ENCODE data around the gene MFSD12.

MFSD12 gene

GRCh38 chr19:3535981-3536380 is 21.4 kb downstream of the MFSD12 start:
- Histone ChIP-seq H3K9me3 (ENCODE audit: control insufficient read depth, insufficient read depth, low read length) (no peaks in the 10 kb centered on the region), H3K27ac (ENCODE audit: low read depth, low read length) (no peak overlapping the region), H3K4me1 (ENCODE audit: control insufficient read depth, low read length) (no peaks in the 10 kb centered on the region), H3K79me2 (ENCODE audit: control insufficient read depth, low read length) (no peaks in the 10 kb centered on the region), H3K27me3 (ENCODE audit: control insufficient read depth, low read length) (no peaks in the 10 kb centered on the region), H3K4me2 (ENCODE audit: low read length) (no peak overlapping the region), H3K36me3 (ENCODE audit: control insufficient read depth, low read length) (peaks cover 53% of the 10 kb centered on the region), H3K9me2 (replicated peaks; ENCODE audit: control insufficient read depth, low read length) (no peaks in the 10 kb centered on the region), H3K4me3 (ENCODE audit: low read length) (no peak overlapping the region), H4K20me1 (ENCODE audit: control insufficient read depth, insufficient read depth, low read depth, low read length) (no peaks in the 10 kb centered on the region), H3F3A (ENCODE audit: control insufficient read depth, insufficient read depth) (no peaks in the 10 kb centered on the region)
- TF ChIP-seq EZH2phosphoT487 (IDR thresholded peaks at IDR 0.05; ENCODE audit: borderline replicate concordance, low read length) (no peak), CTCF (IDR thresholded peaks at IDR 0.05; ENCODE audit: low read depth, low read length, poor library complexity, severe bottlenecking) (no peak)

GRCh38 chr19:3535563-3535965 is 21.8 kb downstream of the MFSD12 start:
- no peaks in the 10 kb centered on the region for H3K79me2 ChIP-seq (ENCODE audit: control insufficient read depth, low read length)
- peaks cover 53% of the 10 kb centered on the region for H3K36me3 ChIP-seq (ENCODE audit: control insufficient read depth, low read length)
- H3F3A ChIP-seq (ENCODE audit: control insufficient read depth, insufficient read depth), result no peaks in the 10 kb centered on the region
- TF ChIP-seq EZH2phosphoT487 (IDR thresholded peaks at IDR 0.05; ENCODE audit: borderline replicate concordance, low read length) (no peak), CTCF (IDR thresholded peaks at IDR 0.05; ENCODE audit: low read depth, low read length, poor library complexity, severe bottlenecking) (no peak)
- no peaks in the 10 kb centered on the region for H4K20me1 ChIP-seq (ENCODE audit: control insufficient read depth, insufficient read depth, low read depth, low read length)
- no peaks in the 10 kb centered on the region for H3K9me2 ChIP-seq (replicated peaks; ENCODE audit: control insufficient read depth, low read length)
- no peaks in the 10 kb centered on the region for H3K9me3 ChIP-seq (ENCODE audit: control insufficient read depth, insufficient read depth, low read length)
- no peaks in the 10 kb centered on the region for H3K27me3 ChIP-seq (ENCODE audit: control insufficient read depth, low read length)
- no peak overlapping the region for H3K4me2 ChIP-seq (ENCODE audit: low read length)
- no peak overlapping the region for H3K4me3 ChIP-seq (ENCODE audit: low read length)
- H3K4me1 ChIP-seq (ENCODE audit: control insufficient read depth, low read length), result no peaks in the 10 kb centered on the region
- no peak overlapping the region for H3K27ac ChIP-seq (ENCODE audit: low read depth, low read length)

GRCh38 chr19:3535235-3535535 is 22.2 kb downstream of the MFSD12 start:
- Histone ChIP-seq H3K9me2 (replicated peaks; ENCODE audit: control insufficient read depth, low read length) (no peaks in the 10 kb centered on the region), H3K4me1 (ENCODE audit: control insufficient read depth, low read length) (no peaks in the 10 kb centered on the region), H3K9me3 (ENCODE audit: control insufficient read depth, insufficient read depth, low read length) (no peaks in the 10 kb centered on the region), H3K79me2 (ENCODE audit: control insufficient read depth, low read length) (no peaks in the 10 kb centered on the region), H3K27me3 (ENCODE audit: control insufficient read depth, low read length) (no peaks in the 10 kb centered on the region), H3K36me3 (ENCODE audit: control insufficient read depth, low read length) (peaks cover 53% of the 10 kb centered on the region), H3F3A (ENCODE audit: control insufficient read depth, insufficient read depth) (no peaks in the 10 kb centered on the region), H3K4me2 (ENCODE audit: low read length) (no peak overlapping the region), H3K4me3 (ENCODE audit: low read length) (no peak overlapping the region), H4K20me1 (ENCODE audit: control insufficient read depth, insufficient read depth, low read depth, low read length) (no peaks in the 10 kb centered on the region), H3K27ac (ENCODE audit: low read depth, low read length) (no peak overlapping the region)
- no peak for TF ChIP-seq EZH2phosphoT487 (IDR thresholded peaks at IDR 0.05; ENCODE audit: borderline replicate concordance, low read length)
- no peak for TF ChIP-seq CTCF (IDR thresholded peaks at IDR 0.05; ENCODE audit: low read depth, low read length, poor library complexity, severe bottlenecking)
